Activated T-cell treated with anti-CD3 and anti-CD28 coated beads for 48 hours (primary cell): ENCODE measurements around the gene TGFB1I1.
"Not testable (repeated sequence)": the region's sequence is repeated elsewhere in the genome, so short reads cannot be mapped to it uniquely, and the experiment has no call there.

ENCODE experiments used
- DNase-seq: peaks from one replicate; pipeline ENCODE4 v3.0.0-alpha.2; 2020; ENCODE audit warnings: low read depth

TGFB1I1 gene

DNA sequence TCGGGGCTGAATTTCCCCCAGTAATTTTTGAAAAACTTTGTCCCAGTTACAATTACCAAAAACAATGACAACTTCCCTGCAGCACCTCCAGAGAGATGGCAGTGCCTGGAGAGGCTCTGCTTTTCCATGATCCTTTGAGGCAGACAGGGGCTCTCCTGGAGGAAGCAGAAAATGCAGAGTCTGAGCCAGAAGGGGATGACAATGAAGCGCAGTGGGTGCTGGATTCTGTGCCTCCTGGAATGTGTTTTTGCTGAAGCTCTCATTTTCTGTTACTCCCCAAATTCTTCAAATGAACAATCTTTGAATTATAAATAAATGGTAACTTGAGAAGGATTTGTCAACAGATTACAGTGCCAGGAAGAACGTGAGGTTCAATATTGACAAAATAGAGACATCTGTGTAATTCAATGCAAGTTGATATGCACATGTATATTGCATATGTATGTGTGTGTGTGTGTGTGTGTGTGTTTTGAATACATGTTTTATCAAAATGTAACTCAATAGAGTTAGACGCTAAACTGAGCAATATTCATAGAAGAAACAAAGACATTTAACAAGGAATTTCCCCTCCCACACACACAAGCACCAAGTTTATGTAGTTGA is 45.9 kb downstream of the TGFB1I1 start:
- no peak for DNase-seq

DNA sequence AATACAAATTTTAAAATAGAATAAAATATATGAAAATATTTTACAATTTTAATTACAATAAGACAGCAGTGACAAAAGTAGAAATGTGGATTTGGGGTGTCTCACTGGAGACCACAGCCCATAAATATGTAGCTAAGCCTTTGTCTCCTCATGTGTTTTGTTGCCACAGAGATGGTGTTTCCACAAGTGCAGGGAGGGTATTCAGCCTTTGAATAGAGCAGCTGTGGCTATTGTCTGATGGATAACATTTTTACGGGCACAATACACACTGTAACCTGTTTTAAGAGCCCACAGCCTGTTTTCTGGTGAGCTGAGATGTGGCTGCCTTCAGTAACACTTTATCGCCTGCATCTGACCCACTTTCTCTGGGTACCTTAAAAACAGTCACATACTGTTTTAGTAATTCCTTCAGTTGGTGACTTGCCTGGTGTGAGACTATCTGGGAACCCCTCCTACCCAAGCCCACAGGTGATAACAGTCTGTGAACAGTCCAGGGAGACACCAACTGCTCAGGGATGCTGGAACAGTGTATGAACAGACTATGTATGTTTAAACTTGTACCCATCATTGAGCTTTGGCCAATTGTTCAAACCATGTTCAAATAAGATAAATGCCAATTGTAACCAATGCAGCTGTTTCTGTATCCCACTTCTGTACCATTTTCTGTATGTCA is 47.9 kb downstream of the TGFB1I1 start:
- DNase-seq = no peak

GRCh38 chr16:31521368-31521767 is 49.4 kb downstream of the TGFB1I1 start:
- no peak for DNase-seq

GRCh38 chr16:31522071-31522470 is 50.1 kb downstream of the TGFB1I1 start:
- no peak for DNase-seq

GRCh38 chr16:31523768-31524167 is 51.8 kb downstream of the TGFB1I1 start:
- not testable (repeated sequence) for DNase-seq

GRCh38 chr16:31525113-31525512 is 53.2 kb downstream of the TGFB1I1 start:
- DNase-seq = no peak
